H1 (cell line): ENCODE data around the gene CCDC171. TPM values are rescaled to one million over a fixed set of nuclear protein-coding genes. Genes with fewer than 3 reads are reported as not detected.

Source experiments
- CTCF ChIA-PET: fragments of 300-600 bp; sonication (Branson Sonifier 250); formaldehyde crosslinking; loops from one replicate; lab custom pipeline; 2021; ENCODE audit not compliant: partially characterized antibody; lab: Charles Lee
- POLR2A ChIA-PET: fragments of 300-600 bp; sonication (Branson Sonifier 250); formaldehyde crosslinking; loops from one replicate; lab custom pipeline; 2021; ENCODE audit warnings: inconsistent platforms; ENCODE audit not compliant: partially characterized antibody; lab: Charles Lee
- DNase-seq, 2 experiments: peaks; one replicate each; pipeline versions ENCODE4 v3.0.0 to v3.0.0-alpha.2; 2010 to 2022; ENCODE audit warnings: low spot score in 2 of 2, low read depth in 1 of 2, mixed read lengths in 1 of 2
- FAIRE-seq: peaks from 2 replicates; lab custom pipeline; 2011; peaks lifted over from hg19 to GRCh38; lab: Jason Lieb, UNC
- H2AFZ ChIP-seq: 2 replicates; pipeline ENCODE4 v1.8.1; 2012; ENCODE audit warnings: low read length, inconsistent platforms
- H2AK5ac ChIP-seq: 2 replicates; pipeline ENCODE4 v1.6.1; 2013; ENCODE audit warnings: low read depth, low read length
- H2BK120ac ChIP-seq: replicated peaks from 2 replicates; pipeline ENCODE3; 2013; ENCODE audit warnings: low read depth, low read length, inconsistent platforms
- H2BK12ac ChIP-seq: 2 replicates; pipeline ENCODE4 v1.6.1; 2013; ENCODE audit warnings: low read depth, low read length
- H2BK15ac ChIP-seq: 2 replicates; pipeline ENCODE4 v1.6.1; 2013; ENCODE audit warnings: low read length
- H2BK20ac ChIP-seq: 2 replicates; pipeline ENCODE4 v1.6.1; 2013; ENCODE audit warnings: low read length
- H2BK5ac ChIP-seq: 2 replicates; pipeline ENCODE4 v1.6.1; 2013; ENCODE audit warnings: low read depth, low read length
- H3K14ac ChIP-seq: 2 replicates; pipeline ENCODE4 v1.6.1; 2013; ENCODE audit warnings: inconsistent platforms; ENCODE audit not compliant: insufficient read length
- H3K18ac ChIP-seq: 2 replicates; pipeline ENCODE4 v1.6.1; 2013; ENCODE audit warnings: low read length; ENCODE audit errors: extremely low read depth
- H3K23ac ChIP-seq: 2 replicates; pipeline ENCODE4 v1.6.1; 2013; ENCODE audit warnings: inconsistent platforms; ENCODE audit not compliant: insufficient read length
- H3K23me2 ChIP-seq: 2 replicates; pipeline ENCODE4 v1.6.1; 2013; ENCODE audit warnings: low read depth, low read length
- H3K27ac ChIP-seq: 2 replicates; pipeline ENCODE4 v1.6.1; 2011; ENCODE audit warnings: low read depth, low read length, inconsistent platforms
- H3K27me3 ChIP-seq, 4 experiments: replicated peaks in 1 of 4; 1 replicate in 1 of 4; 2 replicates in 3 of 4; pipeline versions ENCODE4 v1.6.1 to v1.8.1; 2011 to 2013; ENCODE audit warnings: low read length in 3 of 4, mild to moderate bottlenecking in 3 of 4, inconsistent platforms in 2 of 4, mixed read lengths in 2 of 4, moderate library complexity in 1 of 4; ENCODE audit not compliant: control insufficient read depth in 3 of 4, insufficient read depth in 3 of 4; ENCODE audit errors: extremely low read depth in 1 of 4
- H3K36me3 ChIP-seq, 4 experiments: 2 replicates each; pipeline versions ENCODE4 v1.6.1 to v1.8.1; 2011 to 2013; ENCODE audit warnings: mild to moderate bottlenecking in 4 of 4, low read length in 3 of 4, moderate library complexity in 2 of 4, control low read depth in 1 of 4, inconsistent platforms in 1 of 4; ENCODE audit not compliant: insufficient read depth in 4 of 4, control insufficient read depth in 2 of 4
- H3K4ac ChIP-seq: replicated peaks from 2 replicates; pipeline ENCODE3; 2013; ENCODE audit warnings: low read length, low read depth, mixed read lengths, inconsistent platforms; ENCODE audit not compliant: insufficient read length
- H3K4me1 ChIP-seq, 4 experiments: replicated peaks in 1 of 4; 1 replicate in 1 of 4; 2 replicates in 3 of 4; pipeline versions ENCODE4 v1.6.1 to v1.8.1; 2011 to 2013; ENCODE audit warnings: low read length in 3 of 4, inconsistent platforms in 2 of 4, mixed read lengths in 1 of 4; ENCODE audit not compliant: insufficient read depth in 4 of 4, control insufficient read depth in 3 of 4
- H3K4me2 ChIP-seq, 2 experiments: 2 replicates each; pipeline versions ENCODE4 v1.6.1 to v1.8.1; 2011 to 2013; ENCODE audit warnings: low read depth in 2 of 2, low read length in 2 of 2, control low read depth in 1 of 2, inconsistent platforms in 1 of 2, mild to moderate bottlenecking in 1 of 2; ENCODE audit not compliant: insufficient read depth in 1 of 2
- H3K4me3 ChIP-seq, 4 experiments: fragments of 200-600, 300-600 bp in 1 of 4; sonication (generic), shearing (Covaris generic), sonication (Bioruptor Twin) in 1 of 4; 2 replicates each; pipeline versions ENCODE4 v1.5.1 to v1.8.1; 2011 to 2016; ENCODE audit warnings: low read length in 4 of 4, low read depth in 3 of 4, control low read depth in 2 of 4, inconsistent platforms in 2 of 4, mild to moderate bottlenecking in 2 of 4, mixed read lengths in 1 of 4, moderate library complexity in 1 of 4; ENCODE audit not compliant: insufficient read depth in 2 of 4; ENCODE audit errors: extremely low read depth in 1 of 4
- H3K56ac ChIP-seq: replicated peaks from 2 replicates; pipeline ENCODE3; 2013; ENCODE audit warnings: low read depth, mild to moderate bottlenecking, mixed read lengths, low read length, inconsistent platforms; ENCODE audit not compliant: insufficient read length
- H3K79me1 ChIP-seq: 2 replicates; pipeline ENCODE4 v1.6.1; 2013; ENCODE audit warnings: low read depth, low read length, control low read depth
- H3K79me2 ChIP-seq, 2 experiments: 2 replicates each; pipeline versions ENCODE4 v1.6.1 to v1.8.1; 2012 to 2013; ENCODE audit warnings: low read length in 2 of 2, mild to moderate bottlenecking in 2 of 2, inconsistent platforms in 1 of 2; ENCODE audit not compliant: insufficient read depth in 2 of 2, control insufficient read depth in 1 of 2
- H3K9ac ChIP-seq, 4 experiments: replicated peaks in 1 of 4; 1 replicate in 1 of 4; 2 replicates in 3 of 4; pipeline versions ENCODE4 v1.6.1 to v1.8.1; 2011 to 2013; ENCODE audit warnings: low read depth in 3 of 4, low read length in 3 of 4, control low read depth in 2 of 4, mild to moderate bottlenecking in 2 of 4, moderate library complexity in 2 of 4, inconsistent platforms in 1 of 4; ENCODE audit errors: extremely low read depth in 1 of 4
- H3K9me3 ChIP-seq, 2 experiments: 2 replicates each; pipeline versions ENCODE4 v1.6.1 to v1.8.1; 2012 to 2013; ENCODE audit warnings: mild to moderate bottlenecking in 2 of 2, moderate library complexity in 2 of 2, control low read depth in 1 of 2, inconsistent platforms in 1 of 2, low read depth in 1 of 2, low read length in 1 of 2, mixed read lengths in 1 of 2; ENCODE audit not compliant: insufficient read depth in 2 of 2
- H4K20me1 ChIP-seq, 2 experiments: replicated peaks in 1 of 2; 2 replicates each; pipeline versions ENCODE3 to v1.8.1; 2011 to 2013; ENCODE audit warnings: inconsistent platforms in 2 of 2, low read length in 2 of 2, mild to moderate bottlenecking in 1 of 2; ENCODE audit not compliant: insufficient read depth in 2 of 2, control insufficient read depth in 1 of 2
- H4K5ac ChIP-seq: 2 replicates; pipeline ENCODE4 v1.6.1; 2013; ENCODE audit warnings: low read length, low read depth, mixed read lengths, inconsistent platforms; ENCODE audit not compliant: insufficient read length
- H4K8ac ChIP-seq: 2 replicates; pipeline ENCODE4 v1.8.0; 2013; ENCODE audit warnings: mild to moderate bottlenecking, moderate library complexity, low read length, inconsistent platforms; ENCODE audit not compliant: insufficient read depth; ENCODE audit errors: extremely low read depth
- H4K91ac ChIP-seq: replicated peaks from 2 replicates; pipeline ENCODE3; 2013; ENCODE audit warnings: low read length, mixed read lengths, inconsistent platforms; ENCODE audit not compliant: insufficient read length
- CBX5 ChIP-seq: fragments of 300-800, 300-1000 bp; sonication (generic); IDR thresholded peaks from 2 replicates; pipeline ENCODE4 v1.7.1; 2016; ENCODE audit warnings: antibody characterized with exemption, low read length, low read depth
- CBX8 ChIP-seq: fragments of 300-800, 300-1000 bp; sonication (generic); IDR thresholded peaks from 2 replicates; pipeline ENCODE4 v1.7.1; 2016; ENCODE audit warnings: low read depth, low read length, borderline replicate concordance
- CTBP2 ChIP-seq: IDR thresholded peaks from 2 replicates; pipeline ENCODE4 v1.7.0; 2011; ENCODE audit warnings: borderline replicate concordance, mild to moderate bottlenecking, moderate library complexity, mixed read lengths, low read length; ENCODE audit not compliant: insufficient read depth, insufficient read length
- CTCF ChIP-seq, 3 experiments: IDR thresholded peaks; 1 replicate in 2 of 3; 2 replicates in 1 of 3; pipeline versions ENCODE4 v1.5.1 to v1.6.1; 2011; ENCODE audit warnings: low read length in 3 of 3, mild to moderate bottlenecking in 3 of 3, inconsistent platforms in 2 of 3, low read depth in 1 of 3, moderate library complexity in 1 of 3; ENCODE audit not compliant: insufficient read depth in 1 of 3; ENCODE audit errors: control extremely low read depth in 1 of 3
- EZH2 ChIP-seq: fragments of 200-600 bp; sonication (generic); IDR thresholded peaks from 2 replicates; pipeline ENCODE4 v1.7.1; 2012; ENCODE audit warnings: low read depth, mild to moderate bottlenecking, moderate library complexity, low read length, inconsistent platforms; ENCODE audit not compliant: severe bottlenecking
- GABPA ChIP-seq: IDR thresholded peaks from 2 replicates; pipeline ENCODE4 v1.6.1; 2011; ENCODE audit warnings: mild to moderate bottlenecking, low read length, moderate library complexity, borderline replicate concordance; ENCODE audit not compliant: insufficient read depth
- HDAC6 ChIP-seq: IDR thresholded peaks from one replicate; pipeline ENCODE4 v1.7.1; 2012; ENCODE audit warnings: low read depth, mild to moderate bottlenecking, inconsistent platforms, low read length, moderate library complexity
- JUND ChIP-seq: IDR thresholded peaks from 2 replicates; pipeline ENCODE4 v1.6.1; 2011; ENCODE audit warnings: mild to moderate bottlenecking, improper control_type of control experiment, low read length
- RNF2 ChIP-seq: fragments of 200-900, 300-1000 bp; sonication (generic); IDR thresholded peaks from 2 replicates; pipeline ENCODE4 v1.7.1; 2016; ENCODE audit warnings: borderline replicate concordance, low read depth, mild to moderate bottlenecking, antibody characterized with exemption, low read length; ENCODE audit not compliant: poor library complexity, severe bottlenecking; ENCODE audit errors: missing control alignments
- TAF1 ChIP-seq: IDR thresholded peaks from 2 replicates; pipeline ENCODE4 v1.6.1; 2011; ENCODE audit warnings: mild to moderate bottlenecking, low read depth, low read length
- TAF7 ChIP-seq: optimal IDR thresholded peaks from 2 replicates; pipeline ENCODE3; 2011; ENCODE audit warnings: low read depth, mild to moderate bottlenecking, inconsistent platforms, low read length, moderate library complexity, borderline replicate concordance
- YY1 ChIP-seq: IDR thresholded peaks from 2 replicates; pipeline ENCODE4 v1.6.1; 2011; ENCODE audit warnings: low read depth, mild to moderate bottlenecking, low read length
- polyA plus RNA-seq, 7 experiments: library from polyadenylated mRNA; depleted of rRNA in 3 of 7; stranded (reverse) in 5 of 7; unstranded in 2 of 7; fragments of >200 nt in 5 of 7; fragments of 200-250 nt in 2 of 7; gene quantifications; 1 replicate in 5 of 7; 2 replicates in 1 of 7; 4 replicates in 1 of 7; pipeline versions ENCODE4 v1.2.1 to v1.2.3, GENCODE V29; 2011 to 2013; ENCODE audit warnings: missing spikeins in 2 of 7, mixed read lengths in 2 of 7
- total RNA-seq: library from RNA; stranded (reverse); fragmentation: NEBNext Ultra II Directional; extraction: Animal tissue kit (Norgen Biotek cat#: 25700); gene quantifications from 2 replicates; pipeline ENCODE4 v1.2.1, GENCODE V29; 2021

CCDC171 gene
- total and polyA plus RNA-seq, 2 of the 8 experiments (the other 6 are each of a cell fraction or from before 2014, with no cell fraction given), result 0.83 to 2.3 TPM

GRCh38 chr9:15867988-15868387 is 315.1 kb downstream of the CCDC171 start:
- Histone ChIP-seq H3K79me2 (no peaks in the 10 kb centered on the region), H4K20me1 (no peaks in the 10 kb centered on the region), H3K36me3 (no peaks in the 10 kb centered on the region), H2AFZ (no peak overlapping the region), H3K23me2 (no peaks in the 10 kb centered on the region; the same call in 1 of the 2 replicates), H3K14ac (no peak overlapping the region), H3K4me3 (no peak overlapping the region), H3K9me3 (no peaks in the 10 kb centered on the region), H3K4me1 (no peaks in the 10 kb centered on the region), H2AK5ac (no peak overlapping the region), H3K27me3 (no peaks in the 10 kb centered on the region), H4K8ac (no peak overlapping the region), H2BK12ac (no peak overlapping the region), H3K18ac (no peak overlapping the region), H3K56ac (no peak overlapping the region), H3K79me1 (no peaks in the 10 kb centered on the region), H4K5ac (no peak overlapping the region), H3K27ac (no peak overlapping the region), H3K9ac (no peak overlapping the region), H2BK20ac (no peak overlapping the region), H4K91ac (no peak overlapping the region), H3K4me2 (no peak overlapping the region), H3K4ac (no peak overlapping the region), H3K23ac (no peak overlapping the region), H2BK15ac (no peak overlapping the region), H2BK120ac (no peak overlapping the region), H2BK5ac (no peak overlapping the region)
- ChIA-PET POLR2A (no interaction called here), CTCF (interaction anchor here (1.0 kb wide), 1 partner anchor 265 kb away, joined by 5 read pairs; no protein-coding TSS in a partner anchor)
- DNase-seq (no peak), FAIRE-seq (no peak)
- no peak for TF ChIP-seq TAF1
- no peak for TF ChIP-seq EZH2
- no peak for TF ChIP-seq HDAC6
- TF ChIP-seq TAF7, result no peak
- TF ChIP-seq GABPA, result no peak
- TF ChIP-seq RNF2, result no peak
- no peak for TF ChIP-seq CBX5
- no peak for TF ChIP-seq JUND
- no peak for TF ChIP-seq YY1
- TF ChIP-seq CBX8, result no peak
- no peak for TF ChIP-seq CTCF (IDR thresholded peaks at IDR 0.05; ENCODE audit: control extremely low read depth in 1 of 3, insufficient read depth in 1 of 3, low read depth in 1 of 3, low read length in 3 of 3)
- TF ChIP-seq CTBP2, result no peak
